Loucy (cell line): ENCODE data around the gene ANKDD1B.

Experiments used
- EZH2phosphoT487 ChIP-seq: fragments of 200-600 bp; IDR thresholded peaks from 2 replicates; pipeline ENCODE4 v1.6.1; 2018; ENCODE audit warnings: antibody characterized with exemption, mild to moderate bottlenecking, moderate library complexity, borderline replicate concordance
- TF ChIP-seq, protein P1 (sequence below): fragments of 200-600 bp; sonication (generic); conservative IDR thresholded peaks from 2 replicates; pipeline ENCODE4 v1.5.1; 2014; ENCODE audit warnings: mild to moderate bottlenecking, antibody characterized with exemption, low read length

DNA sequence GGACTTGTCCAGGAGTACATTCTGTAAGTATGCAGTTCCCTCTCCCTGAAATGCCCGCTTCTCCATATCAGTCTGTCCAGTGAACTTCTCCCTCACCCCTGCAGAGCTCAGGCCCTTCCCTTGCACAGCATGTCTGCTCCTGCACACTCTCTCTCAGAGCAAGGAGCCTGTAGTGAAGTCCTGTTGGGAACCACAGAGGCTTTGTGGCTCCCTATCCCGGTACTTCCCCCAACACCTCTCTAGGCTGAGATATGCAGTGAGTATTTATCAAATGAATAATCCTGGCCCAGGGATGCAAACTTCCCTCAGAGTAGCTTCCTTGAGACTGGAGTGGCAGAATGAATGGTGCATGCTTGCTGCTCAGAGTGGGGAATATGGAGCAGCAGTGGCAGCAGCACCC lies 57.2 kb downstream of the ANKDD1B start:
- TF ChIP-seq, protein P1, sequence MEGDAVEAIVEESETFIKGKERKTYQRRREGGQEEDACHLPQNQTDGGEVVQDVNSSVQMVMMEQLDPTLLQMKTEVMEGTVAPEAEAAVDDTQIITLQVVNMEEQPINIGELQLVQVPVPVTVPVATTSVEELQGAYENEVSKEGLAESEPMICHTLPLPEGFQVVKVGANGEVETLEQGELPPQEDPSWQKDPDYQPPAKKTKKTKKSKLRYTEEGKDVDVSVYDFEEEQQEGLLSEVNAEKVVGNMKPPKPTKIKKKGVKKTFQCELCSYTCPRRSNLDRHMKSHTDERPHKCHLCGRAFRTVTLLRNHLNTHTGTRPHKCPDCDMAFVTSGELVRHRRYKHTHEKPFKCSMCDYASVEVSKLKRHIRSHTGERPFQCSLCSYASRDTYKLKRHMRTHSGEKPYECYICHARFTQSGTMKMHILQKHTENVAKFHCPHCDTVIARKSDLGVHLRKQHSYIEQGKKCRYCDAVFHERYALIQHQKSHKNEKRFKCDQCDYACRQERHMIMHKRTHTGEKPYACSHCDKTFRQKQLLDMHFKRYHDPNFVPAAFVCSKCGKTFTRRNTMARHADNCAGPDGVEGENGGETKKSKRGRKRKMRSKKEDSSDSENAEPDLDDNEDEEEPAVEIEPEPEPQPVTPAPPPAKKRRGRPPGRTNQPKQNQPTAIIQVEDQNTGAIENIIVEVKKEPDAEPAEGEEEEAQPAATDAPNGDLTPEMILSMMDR: no peak
- no peak for TF ChIP-seq EZH2phosphoT487
